Large intestine (tissue), 3 donors: ENCODE data around the gene CLSTN1. TPM values are rescaled to one million over a fixed set of nuclear protein-coding genes. Genes with fewer than 3 reads are reported as not detected.
A peak's percentile ranks its signal among the peaks of the same experiment; 100 is the strongest.

Experiments
- DNase-seq, 2 donors: peaks; one replicate each; pipeline versions ENCODE4 v3.0.0 to v3.0.0-alpha.2; 2013
- H3K27ac ChIP-seq: one replicate; pipeline ENCODE4 v1.5.1; 2013; ENCODE audit warnings: low read length
- H3K27me3 ChIP-seq: 2 replicates; pipeline ENCODE4 v1.6.1; 2013; ENCODE audit warnings: low read length; ENCODE audit not compliant: control insufficient read depth, insufficient read depth
- H3K36me3 ChIP-seq: 2 replicates; pipeline ENCODE4 v1.6.1; 2013; ENCODE audit warnings: low read length; ENCODE audit not compliant: control insufficient read depth, insufficient read depth
- H3K4me1 ChIP-seq: one replicate; pipeline ENCODE4 v1.6.1; 2013; ENCODE audit warnings: low read length; ENCODE audit not compliant: control insufficient read depth, insufficient read depth
- H3K4me3 ChIP-seq: one replicate; pipeline ENCODE4 v1.5.1; 2013; ENCODE audit warnings: low read length
- H3K9me3 ChIP-seq: one replicate; pipeline ENCODE4 v1.6.1; 2013; ENCODE audit warnings: mild to moderate bottlenecking, low read depth, low read length, moderate library complexity; ENCODE audit not compliant: control insufficient read depth
- WGBS: methylation state at CpG from one replicate; pipeline ENCODE4 v1.1.5; 2013; ENCODE audit warnings: low lambda C conversion rate; ENCODE audit not compliant: insufficient coverage; 5-methylcytosine and 5-hydroxymethylcytosine counted together
- polyA plus RNA-seq: library from polyadenylated mRNA; unstranded; fragments of 120-200 nt; gene quantifications from one replicate; pipeline ENCODE4 v1.2.1, GENCODE V29; 2013

The CLSTN1 gene
- polyA plus RNA-seq, 1 donor: 66.2 TPM

GRCh38 chr1:9852410-9853248, 28.9 kb upstream of the CLSTN1 start:
- peaks cover 7% of the 10 kb centered on the region for H3K4me1 ChIP-seq
- no peak overlapping the region for H3K27ac ChIP-seq
- no peak for DNase-seq
- H3K27me3 ChIP-seq: no peaks in the 10 kb centered on the region
- peaks cover 7% of the 10 kb centered on the region for H3K9me3 ChIP-seq
- peaks cover 4% of the 10 kb centered on the region for H3K36me3 ChIP-seq
- H3K4me3 ChIP-seq: no peak overlapping the region
- WGBS: 50% methylated on average over 2 of the region's 12 CpGs

- peaks cover 4% of the 10 kb centered on the region for H3K36me3 ChIP-seq
- H3K9me3 ChIP-seq: peaks cover 7% of the 10 kb centered on the region
- no peak overlapping the region for H3K4me3 ChIP-seq
- no peaks in the 10 kb centered on the region for H3K27me3 ChIP-seq
- H3K27ac ChIP-seq: peak overlapping the region; percentile 8
- no CpG with 5 or more reads among the region's 8 CpGs for WGBS
- peaks cover 7% of the 10 kb centered on the region for H3K4me1 ChIP-seq
- no peak for DNase-seq
Measured at GRCh38 chr1:9852004-9852403, 28.2 kb upstream of the CLSTN1 start.

GRCh38 chr1:9850442-9851162, 26.8 kb upstream of the CLSTN1 start:
- Histone ChIP-seq H3K36me3 (peaks cover 4% of the 10 kb centered on the region), H3K4me1 (peaks cover 7% of the 10 kb centered on the region), H3K27me3 (no peaks in the 10 kb centered on the region), H3K27ac (no peak overlapping the region), H3K4me3 (no peak overlapping the region), H3K9me3 (peaks cover 7% of the 10 kb centered on the region)
- no CpG with 5 or more reads among the region's 18 CpGs for WGBS
- DNase-seq: peak; percentile 34 to 54

DNA sequence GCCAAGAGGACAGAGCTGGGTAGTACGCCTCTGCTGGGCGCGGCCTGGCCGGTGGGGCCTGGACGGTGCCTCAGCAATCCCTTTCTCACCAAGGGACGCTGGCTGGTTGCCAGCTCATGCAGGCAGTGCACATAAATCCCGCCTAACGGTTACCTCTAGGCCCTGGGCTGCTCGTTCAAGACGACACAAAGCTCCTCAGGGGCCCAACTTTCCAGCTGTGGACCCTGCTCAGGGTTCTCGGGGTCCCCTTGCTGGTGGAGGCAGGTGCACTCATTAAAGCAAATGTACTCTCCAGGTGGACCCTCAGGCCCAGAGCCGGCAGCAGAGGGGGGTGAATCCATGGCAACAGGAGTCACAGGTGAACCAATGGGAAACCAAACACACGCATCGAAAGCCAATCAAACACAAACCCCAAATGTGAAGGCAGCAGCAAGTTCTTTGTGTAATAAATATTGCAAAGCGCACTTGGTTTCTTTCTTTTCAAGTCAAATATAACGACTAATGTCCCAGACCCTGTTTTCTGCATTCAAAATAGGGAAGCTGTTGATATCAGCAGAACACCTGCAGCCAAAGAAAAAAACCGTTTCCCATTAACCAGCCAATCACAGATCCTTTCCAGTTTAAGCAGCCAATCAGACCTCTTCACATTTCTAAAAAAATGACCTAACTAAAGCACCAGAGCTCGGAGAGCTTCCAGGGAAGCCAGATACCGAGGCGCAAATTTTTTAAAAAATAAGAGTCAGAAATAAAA, 26.1 kb upstream of the CLSTN1 start:
- peaks cover 7% of the 10 kb centered on the region for H3K4me1 ChIP-seq
- WGBS: 100% methylated on average over 2 of the region's 20 CpGs
- H3K36me3 ChIP-seq: peaks cover 4% of the 10 kb centered on the region
- no peaks in the 10 kb centered on the region for H3K27me3 ChIP-seq
- no peak overlapping the region for H3K4me3 ChIP-seq
- no peak for DNase-seq
- peaks cover 7% of the 10 kb centered on the region for H3K9me3 ChIP-seq
- H3K27ac ChIP-seq: no peak overlapping the region

DNA sequence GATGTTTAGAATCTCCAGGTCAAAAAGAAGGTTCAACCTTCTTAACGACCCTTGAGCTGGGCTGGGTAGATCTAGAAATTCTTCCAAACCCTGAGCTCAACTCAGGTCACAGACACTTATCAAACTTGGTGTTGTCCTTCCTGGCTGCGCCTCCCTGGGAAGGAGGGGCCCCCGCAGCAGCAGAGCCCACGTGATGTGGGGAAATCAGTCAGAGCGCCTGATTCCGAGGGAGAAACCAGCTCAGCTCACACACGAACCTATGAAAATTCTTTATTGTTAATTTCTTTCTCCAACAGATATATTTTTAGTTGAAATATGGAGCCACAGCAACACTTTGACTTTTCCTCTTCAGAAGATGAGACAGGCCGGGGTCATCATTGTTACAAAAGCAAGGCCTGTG, 24.3 kb upstream of the CLSTN1 start:
- DNase-seq: peak; percentile 79 to 86
- Histone ChIP-seq H3K4me3 (no peak overlapping the region), H3K27ac (no peak overlapping the region), H3K9me3 (no peaks in the 10 kb centered on the region), H3K4me1 (peaks cover 10% of the 10 kb centered on the region), H3K36me3 (peaks cover 4% of the 10 kb centered on the region), H3K27me3 (no peaks in the 10 kb centered on the region)
- 20% methylated on average over 1 of the region's 8 CpGs for WGBS

DNA sequence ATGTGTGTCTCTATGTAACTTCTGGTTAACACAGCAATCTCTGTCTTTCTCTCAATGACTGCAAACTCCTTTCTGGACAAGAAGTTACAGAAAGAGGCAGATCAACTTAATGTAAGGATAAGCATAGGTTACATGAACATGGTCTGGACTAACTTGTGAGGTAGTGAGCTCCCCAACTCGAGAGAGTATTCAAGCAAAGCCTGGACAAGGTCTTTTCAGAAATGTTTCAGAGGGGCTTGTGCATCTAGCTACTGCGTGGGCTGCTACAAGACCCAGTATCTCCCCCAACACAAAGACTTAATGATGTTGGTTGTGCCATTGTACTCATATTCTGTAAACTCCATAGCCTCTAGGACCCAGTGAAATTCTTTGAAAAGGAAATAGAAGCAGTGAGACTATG, 23.5 kb upstream of the CLSTN1 start:
- no peak for DNase-seq
- Histone ChIP-seq H3K27me3 (no peaks in the 10 kb centered on the region), H3K36me3 (peaks cover 4% of the 10 kb centered on the region), H3K27ac (no peak overlapping the region), H3K4me1 (peaks cover 15% of the 10 kb centered on the region), H3K9me3 (no peaks in the 10 kb centered on the region), H3K4me3 (no peak overlapping the region)
- WGBS: no CpG with 5 or more reads among the region's 2 CpGs

GRCh38 chr1:9846611-9847171, 22.9 kb upstream of the CLSTN1 start:
- Histone ChIP-seq H3K27me3 (no peaks in the 10 kb centered on the region), H3K4me3 (no peak overlapping the region), H3K4me1 (peaks cover 15% of the 10 kb centered on the region), H3K36me3 (peaks cover 4% of the 10 kb centered on the region), H3K9me3 (no peaks in the 10 kb centered on the region), H3K27ac (no peak overlapping the region)
- no peak for DNase-seq
- WGBS: no CpG with 5 or more reads among the region's 17 CpGs

GRCh38 chr1:9845914-9846313, 22.1 kb upstream of the CLSTN1 start:
- Histone ChIP-seq H3K9me3 (no peaks in the 10 kb centered on the region), H3K27me3 (no peaks in the 10 kb centered on the region), H3K36me3 (peaks cover 4% of the 10 kb centered on the region), H3K4me1 (peaks cover 15% of the 10 kb centered on the region), H3K27ac (no peak overlapping the region), H3K4me3 (no peak overlapping the region)
- WGBS: no CpG with 5 or more reads among the region's 9 CpGs
- peak in 1 of 2 donors; percentile 48 for DNase-seq

DNA sequence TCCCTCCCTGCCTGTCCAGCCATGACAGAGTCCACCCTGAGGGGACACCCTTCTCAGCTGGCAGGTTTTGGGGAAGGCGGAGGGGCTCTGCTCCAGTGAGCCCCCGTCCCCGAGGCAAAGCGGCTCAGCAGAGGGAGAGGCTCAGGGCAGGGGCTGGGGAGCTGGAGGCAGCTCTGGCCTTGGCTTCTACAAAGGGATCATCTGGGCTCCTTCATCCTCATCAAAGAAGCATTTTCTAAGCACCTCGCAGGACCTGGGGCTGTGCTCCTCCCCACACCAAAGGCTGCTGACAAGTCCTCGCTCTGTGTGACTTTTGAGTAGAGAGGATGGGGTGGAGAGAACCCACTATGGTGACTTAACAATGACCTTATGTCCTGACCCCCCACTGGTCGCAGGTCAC, 21.0 kb upstream of the CLSTN1 start:
- Histone ChIP-seq H3K4me3 (no peak overlapping the region), H3K27ac (no peak overlapping the region), H3K4me1 (peaks cover 15% of the 10 kb centered on the region), H3K36me3 (peaks cover 2% of the 10 kb centered on the region), H3K9me3 (no peaks in the 10 kb centered on the region), H3K27me3 (no peaks in the 10 kb centered on the region)
- WGBS: 100% methylated on average over 1 of the region's 7 CpGs
- no peak for DNase-seq

DNA sequence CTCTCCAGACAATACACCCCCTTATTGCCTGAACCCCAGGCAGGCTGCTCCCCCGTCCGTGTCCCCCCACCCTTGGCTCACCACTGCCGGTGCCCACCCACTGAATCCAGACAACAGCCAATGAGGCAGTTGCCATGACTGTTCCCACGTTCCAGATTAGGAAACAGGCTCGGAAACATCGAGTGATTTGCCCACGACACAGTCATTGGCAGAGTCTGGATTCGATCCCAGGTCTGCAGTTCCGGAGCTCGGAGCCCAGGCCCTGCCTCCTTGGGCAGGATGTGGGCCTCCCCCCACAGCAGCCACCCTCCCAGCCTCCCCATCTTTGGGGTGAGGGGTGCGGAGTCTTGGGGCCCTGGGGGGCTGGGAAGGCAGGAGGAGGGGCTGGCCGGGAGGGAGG, 20.3 kb upstream of the CLSTN1 start:
- Histone ChIP-seq H3K27me3 (no peaks in the 10 kb centered on the region), H3K27ac (no peak overlapping the region), H3K9me3 (no peaks in the 10 kb centered on the region), H3K4me1 (peaks cover 15% of the 10 kb centered on the region), H3K4me3 (no peak overlapping the region), H3K36me3 (no peaks in the 10 kb centered on the region)
- DNase-seq: no peak
- WGBS: no CpG with 5 or more reads among the region's 12 CpGs
